DND-41 (cell line): ENCODE results near the gene THOC5.
"Not testable (repeated sequence)": the region's sequence is repeated elsewhere in the genome, so short reads cannot be mapped to it uniquely, and the experiment has no call there.

Experiments
- ATAC-seq: fragments of 200-7000 bp; cut with Tn5 transposase; 3 replicates; pipeline ENCODE4 v1.9.1; 2021; ENCODE audit warnings: low read depth; ENCODE audit not compliant: insufficient read depth
- DNase-seq: peaks from one replicate; pipeline ENCODE4 v3.0.0-alpha.2; 2020
- H2AFZ ChIP-seq: 2 replicates; pipeline ENCODE4 v1.6.0; 2012; ENCODE audit warnings: low read depth, low read length
- H3K27ac ChIP-seq: 2 replicates; pipeline ENCODE4 v1.5.1; 2012; ENCODE audit warnings: low read length, inconsistent platforms
- H3K27me3 ChIP-seq: fragments of 200-600 bp; sonication (generic); 2 replicates; pipeline ENCODE4 v1.6.0; 2012; ENCODE audit warnings: low read length, mild to moderate bottlenecking, inconsistent platforms; ENCODE audit not compliant: insufficient read depth, poor library complexity
- H3K36me3 ChIP-seq: 2 replicates; pipeline ENCODE4 v1.5.1; 2012; ENCODE audit warnings: low read length, inconsistent platforms; ENCODE audit not compliant: insufficient read depth
- H3K4me1 ChIP-seq: 2 replicates; pipeline ENCODE4 v1.5.1; 2012; ENCODE audit warnings: mild to moderate bottlenecking, low read length; ENCODE audit not compliant: insufficient read depth
- H3K4me2 ChIP-seq: 2 replicates; pipeline ENCODE4 v1.6.0; 2012; ENCODE audit warnings: mild to moderate bottlenecking, moderate library complexity, low read length, inconsistent platforms; ENCODE audit not compliant: insufficient read depth
- H3K4me3 ChIP-seq, 2 experiments: fragments of 200-600 bp in 1 of 2; shearing (Covaris generic) in 1 of 2; 2 replicates each; pipeline ENCODE4 v1.5.1; 2012 to 2016; ENCODE audit warnings: inconsistent platforms in 2 of 2, low read length in 2 of 2, mild to moderate bottlenecking in 2 of 2, low read depth in 1 of 2, moderate library complexity in 1 of 2
- H3K79me2 ChIP-seq: 2 replicates; pipeline ENCODE4 v1.6.0; 2012; ENCODE audit warnings: low read length, inconsistent platforms; ENCODE audit not compliant: insufficient read depth
- H3K9ac ChIP-seq: 2 replicates; pipeline ENCODE4 v1.6.0; 2012; ENCODE audit warnings: low read depth, mild to moderate bottlenecking, inconsistent platforms, low read length, moderate library complexity
- H3K9me3 ChIP-seq: 2 replicates; pipeline ENCODE4 v1.5.1; 2012; ENCODE audit warnings: low read length, moderate library complexity, mild to moderate bottlenecking, inconsistent platforms; ENCODE audit not compliant: insufficient read depth, severe bottlenecking
- H4K20me1 ChIP-seq: 2 replicates; pipeline ENCODE4 v1.6.0; 2012; ENCODE audit warnings: low read length; ENCODE audit not compliant: insufficient read depth
- EZH2 ChIP-seq: IDR thresholded peaks from 3 replicates; pipeline ENCODE4 v1.6.1; 2012; ENCODE audit warnings: borderline replicate concordance, low read depth, mild to moderate bottlenecking, moderate library complexity, low read length, inconsistent platforms; ENCODE audit not compliant: severe bottlenecking
- TF ChIP-seq, protein P1 (sequence below): IDR thresholded peaks from 2 replicates; pipeline ENCODE4 v1.5.1; 2012; ENCODE audit warnings: borderline replicate concordance, low read length, moderate library complexity, mild to moderate bottlenecking; ENCODE audit not compliant: poor library complexity, severe bottlenecking; ENCODE audit errors: extremely low read depth

THOC5 gene

DNA sequence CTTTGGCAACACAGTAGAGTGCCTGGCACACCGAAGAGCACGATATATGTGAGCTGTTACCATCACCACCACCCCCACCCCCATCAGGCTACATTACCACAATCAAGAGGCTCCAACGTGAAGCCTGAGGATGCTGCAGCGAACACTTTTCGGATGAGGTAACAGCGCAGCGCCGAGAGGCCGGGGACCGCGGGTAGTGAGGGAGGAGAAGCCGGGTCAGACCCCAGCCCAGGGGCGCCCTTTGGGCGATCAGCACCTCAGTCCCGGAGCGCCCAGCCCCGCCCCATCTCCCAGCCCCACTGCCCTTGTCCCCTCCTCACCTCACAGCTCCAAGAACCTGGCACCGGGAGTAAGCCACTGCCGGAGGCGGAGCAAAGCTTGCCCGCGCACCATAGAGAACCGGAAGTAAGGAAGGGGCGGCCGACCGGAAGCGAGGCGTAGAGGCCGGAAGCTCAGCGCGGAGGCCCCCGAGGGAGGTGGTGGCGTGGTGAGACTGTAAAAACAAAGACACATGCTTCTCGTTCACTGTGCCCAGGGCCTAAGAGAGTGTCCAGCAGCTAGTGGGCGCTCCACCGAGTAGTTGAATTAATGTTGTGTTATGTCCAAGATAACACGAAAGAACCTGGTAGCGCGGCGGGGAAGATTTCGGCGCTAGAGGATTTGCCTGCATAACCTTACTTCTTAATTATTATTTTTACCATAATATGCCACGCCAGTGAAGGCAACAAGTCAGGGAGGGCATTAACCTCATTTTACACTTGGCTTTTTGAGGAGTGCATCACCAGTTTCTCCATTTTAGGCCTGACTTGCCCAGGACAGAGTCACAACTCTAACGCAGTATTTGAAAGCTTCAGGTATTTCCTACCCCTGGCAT is at the start of gene THOC5:
TSS of gene THOC5 (minus strand) at position 407 of the 874 bp plus-strand sequence. CDS start 4,610 bp downstream, outside the sequence.
- H4K20me1 ChIP-seq: no peaks in the 10 kb centered on the region
- H3K4me3 ChIP-seq: peak within 1 kb of the TSS; percentile 66 to 99
- peak within 1 kb of the TSS; percentile 81 for H3K9ac ChIP-seq
- H2AFZ ChIP-seq: peak within 1 kb of the TSS; percentile 97
- no peaks in the 10 kb centered on the region for H3K9me3 ChIP-seq
- ATAC-seq: peak; percentile 98
- H3K4me2 ChIP-seq: peak within 1 kb of the TSS; percentile 89
- no peaks in the 10 kb centered on the region for H3K27me3 ChIP-seq
- peaks cover 48% of the 10 kb centered on the region for H3K36me3 ChIP-seq
- peak within 1 kb of the TSS; percentile 84 for H3K27ac ChIP-seq
- TF ChIP-seq, protein P1, sequence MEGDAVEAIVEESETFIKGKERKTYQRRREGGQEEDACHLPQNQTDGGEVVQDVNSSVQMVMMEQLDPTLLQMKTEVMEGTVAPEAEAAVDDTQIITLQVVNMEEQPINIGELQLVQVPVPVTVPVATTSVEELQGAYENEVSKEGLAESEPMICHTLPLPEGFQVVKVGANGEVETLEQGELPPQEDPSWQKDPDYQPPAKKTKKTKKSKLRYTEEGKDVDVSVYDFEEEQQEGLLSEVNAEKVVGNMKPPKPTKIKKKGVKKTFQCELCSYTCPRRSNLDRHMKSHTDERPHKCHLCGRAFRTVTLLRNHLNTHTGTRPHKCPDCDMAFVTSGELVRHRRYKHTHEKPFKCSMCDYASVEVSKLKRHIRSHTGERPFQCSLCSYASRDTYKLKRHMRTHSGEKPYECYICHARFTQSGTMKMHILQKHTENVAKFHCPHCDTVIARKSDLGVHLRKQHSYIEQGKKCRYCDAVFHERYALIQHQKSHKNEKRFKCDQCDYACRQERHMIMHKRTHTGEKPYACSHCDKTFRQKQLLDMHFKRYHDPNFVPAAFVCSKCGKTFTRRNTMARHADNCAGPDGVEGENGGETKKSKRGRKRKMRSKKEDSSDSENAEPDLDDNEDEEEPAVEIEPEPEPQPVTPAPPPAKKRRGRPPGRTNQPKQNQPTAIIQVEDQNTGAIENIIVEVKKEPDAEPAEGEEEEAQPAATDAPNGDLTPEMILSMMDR: peak; percentile 57
- TF ChIP-seq EZH2: no peak
- peaks cover 19% of the 10 kb centered on the region for H3K4me1 ChIP-seq
- DNase-seq: peak; percentile 93
- peaks cover 40% of the 10 kb centered on the region for H3K79me2 ChIP-seq

GRCh38 chr22:29598684-29599020 is 45.1 kb upstream of the THOC5 start:
- H3K27me3 ChIP-seq: no peaks in the 10 kb centered on the region
- no peaks in the 10 kb centered on the region for H4K20me1 ChIP-seq
- no peak for TF ChIP-seq EZH2
- TF ChIP-seq, protein P1: no peak
- H3K79me2 ChIP-seq: peaks cover 2% of the 10 kb centered on the region
- no peak for ATAC-seq
- no peak overlapping the region for H3K27ac ChIP-seq
- no peak overlapping the region for H2AFZ ChIP-seq
- no peak overlapping the region for H3K4me3 ChIP-seq
- H3K9me3 ChIP-seq: no peaks in the 10 kb centered on the region
- H3K36me3 ChIP-seq: no peaks in the 10 kb centered on the region; the same call in 1 of the 2 replicates
- no peak overlapping the region for H3K4me2 ChIP-seq
- peaks cover 7% of the 10 kb centered on the region for H3K4me1 ChIP-seq
- H3K9ac ChIP-seq: no peak overlapping the region
- no peak for DNase-seq

GRCh38 chr22:29597871-29598683 is 44.5 kb upstream of the THOC5 start:
- H3K27me3 ChIP-seq, H3K27ac ChIP-seq, DNase-seq, H3K36me3 ChIP-seq, H3K4me1 ChIP-seq, H4K20me1 ChIP-seq, H3K4me3 ChIP-seq, H3K9me3 ChIP-seq, H3K79me2 ChIP-seq, H3K9ac ChIP-seq, H3K4me2 ChIP-seq, H2AFZ ChIP-seq, ATAC-seq: not testable (repeated sequence)

- H3K27me3 ChIP-seq: no peaks in the 10 kb centered on the region
- no peaks in the 10 kb centered on the region for H4K20me1 ChIP-seq
- H3K9ac ChIP-seq: no peak overlapping the region
- no peak overlapping the region for H3K4me2 ChIP-seq
- H3K9me3 ChIP-seq: no peaks in the 10 kb centered on the region
- no peaks in the 10 kb centered on the region for H3K4me1 ChIP-seq
- DNase-seq: no peak
- ATAC-seq: no peak
- no peak overlapping the region for H3K27ac ChIP-seq
- no peak overlapping the region for H2AFZ ChIP-seq
- no peaks in the 10 kb centered on the region for H3K36me3 ChIP-seq
- H3K4me3 ChIP-seq: no peak overlapping the region
- no peaks in the 10 kb centered on the region for H3K79me2 ChIP-seq
- TF ChIP-seq, protein P1: no peak
- no peak for TF ChIP-seq EZH2
Measured at GRCh38 chr22:29596408-29596807, 42.9 kb upstream of the THOC5 start.

DNA sequence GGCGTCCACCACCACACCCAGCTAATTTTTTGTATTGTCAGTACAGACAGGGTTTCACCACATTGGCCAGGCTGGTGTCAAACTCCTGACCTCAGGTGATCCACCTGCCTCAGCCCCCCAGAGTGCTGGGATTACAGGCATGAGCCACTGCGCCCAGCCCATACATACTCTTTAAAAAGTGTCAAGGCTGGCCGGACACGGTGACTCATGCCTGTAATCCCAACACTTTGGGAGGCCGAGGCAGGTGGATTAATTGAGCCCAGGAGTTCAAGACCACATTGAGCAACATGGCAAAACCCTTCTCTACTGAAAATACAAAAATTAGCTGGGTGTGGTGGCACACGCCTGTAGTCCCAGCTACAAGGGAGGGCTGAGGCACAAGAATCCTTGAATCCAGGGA is 40.9 kb upstream of the THOC5 start:
- not testable (repeated sequence) for H3K4me1 ChIP-seq, H3K4me3 ChIP-seq, H3K27me3 ChIP-seq, H3K27ac ChIP-seq, H3K36me3 ChIP-seq, ATAC-seq, DNase-seq, H4K20me1 ChIP-seq, H3K9me3 ChIP-seq, H2AFZ ChIP-seq, H3K9ac ChIP-seq, H3K79me2 ChIP-seq, H3K4me2 ChIP-seq
